ENCODE measurements around the gene PPARGC1A.

DNA sequence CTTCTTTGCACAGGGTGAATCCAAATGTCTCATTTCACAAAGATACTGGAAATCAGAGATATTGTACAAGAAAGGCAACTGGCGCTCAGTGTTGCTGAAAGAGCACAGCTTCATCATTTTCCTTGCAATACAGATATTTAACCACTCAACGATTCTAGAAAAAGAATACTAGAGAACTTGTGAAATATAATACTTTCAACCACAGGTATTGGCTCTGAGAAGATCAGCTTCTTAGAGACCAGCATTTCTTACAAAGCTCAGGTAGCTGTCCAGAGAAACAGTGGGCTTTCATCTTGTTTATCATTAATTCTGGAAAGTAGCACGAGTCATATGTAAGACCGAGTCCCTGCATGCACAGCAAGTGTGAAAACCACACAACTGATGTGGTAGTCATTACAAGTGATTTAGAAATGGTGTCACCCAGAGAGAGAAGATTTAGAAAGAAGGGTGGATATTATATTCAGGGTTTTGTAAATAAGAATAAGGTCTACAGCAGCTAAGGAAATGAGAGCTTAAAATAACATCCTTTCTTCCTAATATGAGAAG, 7.8 kb upstream of the PPARGC1A start:
- TF ChIP-seq, protein P1, sequence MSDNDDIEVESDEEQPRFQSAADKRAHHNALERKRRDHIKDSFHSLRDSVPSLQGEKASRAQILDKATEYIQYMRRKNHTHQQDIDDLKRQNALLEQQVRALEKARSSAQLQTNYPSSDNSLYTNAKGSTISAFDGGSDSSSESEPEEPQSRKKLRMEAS (CRISPR knock-in tag; IDR thresholded peaks at IDR 0.05) = no peak
- TF ChIP-seq SMAD4 (CRISPR knock-in tag; IDR thresholded peaks at IDR 0.05) (no peak), ZNF671 (CRISPR knock-in tag; IDR thresholded peaks at IDR 0.05) (no peak), ATF6 (CRISPR knock-in tag; IDR thresholded peaks at IDR 0.05) (no peak), SP1 (CRISPR knock-in tag; conservative IDR thresholded peaks at IDR 0.05) (no peak), ZNF121 (CRISPR knock-in tag; IDR thresholded peaks at IDR 0.05) (no peak)
- TF ChIP-seq, protein P2, sequence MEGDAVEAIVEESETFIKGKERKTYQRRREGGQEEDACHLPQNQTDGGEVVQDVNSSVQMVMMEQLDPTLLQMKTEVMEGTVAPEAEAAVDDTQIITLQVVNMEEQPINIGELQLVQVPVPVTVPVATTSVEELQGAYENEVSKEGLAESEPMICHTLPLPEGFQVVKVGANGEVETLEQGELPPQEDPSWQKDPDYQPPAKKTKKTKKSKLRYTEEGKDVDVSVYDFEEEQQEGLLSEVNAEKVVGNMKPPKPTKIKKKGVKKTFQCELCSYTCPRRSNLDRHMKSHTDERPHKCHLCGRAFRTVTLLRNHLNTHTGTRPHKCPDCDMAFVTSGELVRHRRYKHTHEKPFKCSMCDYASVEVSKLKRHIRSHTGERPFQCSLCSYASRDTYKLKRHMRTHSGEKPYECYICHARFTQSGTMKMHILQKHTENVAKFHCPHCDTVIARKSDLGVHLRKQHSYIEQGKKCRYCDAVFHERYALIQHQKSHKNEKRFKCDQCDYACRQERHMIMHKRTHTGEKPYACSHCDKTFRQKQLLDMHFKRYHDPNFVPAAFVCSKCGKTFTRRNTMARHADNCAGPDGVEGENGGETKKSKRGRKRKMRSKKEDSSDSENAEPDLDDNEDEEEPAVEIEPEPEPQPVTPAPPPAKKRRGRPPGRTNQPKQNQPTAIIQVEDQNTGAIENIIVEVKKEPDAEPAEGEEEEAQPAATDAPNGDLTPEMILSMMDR (IDR thresholded peaks at IDR 0.05) = no peak
